GDM1 (cell line): ENCODE measurements around the gene SLC1A2.

Experiments used
- DNase-seq: peaks from one replicate; lab custom pipeline; 2025; lab: John Stamatoyannopoulos, UW

Gene SLC1A2

GRCh38 chr11:35216962-35217678, 202.2 kb downstream of the SLC1A2 start:
- DNase-seq = no peak

GRCh38 chr11:35215945-35216344, 203.4 kb downstream of the SLC1A2 start:
- DNase-seq = no peak

GRCh38 chr11:35214792-35215193, 204.6 kb downstream of the SLC1A2 start:
- no peak for DNase-seq

- DNase-seq = no peak
Observed at GRCh38 chr11:35214226-35214770, 205.1 kb downstream of the SLC1A2 start.

GRCh38 chr11:35211952-35212351, 207.4 kb downstream of the SLC1A2 start:
- DNase-seq = no peak

- DNase-seq = no peak
Observed at GRCh38 chr11:35210876-35211546, 208.3 kb downstream of the SLC1A2 start.

GRCh38 chr11:35208795-35209194, 210.6 kb downstream of the SLC1A2 start:
- no peak for DNase-seq

- no peak for DNase-seq
Observed at GRCh38 chr11:35207471-35208403, 211.6 kb downstream of the SLC1A2 start.

- DNase-seq = no peak
Observed at GRCh38 chr11:35206616-35207015, 212.7 kb downstream of the SLC1A2 start.

- no peak for DNase-seq
Observed at GRCh38 chr11:35204614-35205013, 214.7 kb downstream of the SLC1A2 start.
